GM12864 (cell line): ENCODE data around the gene CDH23.

Experiments
- DNase-seq: peaks from one replicate; pipeline ENCODE4 v3.0.0-alpha.2; 2011; ENCODE audit warnings: low read depth
- H3K4me3 ChIP-seq: 2 replicates; pipeline ENCODE4 v1.5.1; 2011; ENCODE audit warnings: mild to moderate bottlenecking, low read depth, low read length, control low read depth
- CTCF ChIP-seq: IDR thresholded peaks from 2 replicates; pipeline ENCODE4 v1.5.1; 2011; ENCODE audit warnings: low read depth, mild to moderate bottlenecking, moderate library complexity, low read length, control low read depth, inconsistent platforms; ENCODE audit errors: missing control alignments

The CDH23 gene

GRCh38 chr10:71382028-71382427, 14.7 kb upstream of the CDH23 start:
- no peak for DNase-seq
- H3K4me3 ChIP-seq: no peak overlapping the region
- no peak for TF ChIP-seq CTCF

- no peak for DNase-seq
- H3K4me3 ChIP-seq: no peak overlapping the region
- TF ChIP-seq CTCF: no peak
Observed at GRCh38 chr10:71382757-71383156, 14.0 kb upstream of the CDH23 start.

- no peak for DNase-seq
- peak; percentile 96 for TF ChIP-seq CTCF
- H3K4me3 ChIP-seq: no peak overlapping the region
Observed at GRCh38 chr10:71383972-71384687, 12.6 kb upstream of the CDH23 start.

- H3K4me3 ChIP-seq: no peak overlapping the region
- DNase-seq: no peak
- TF ChIP-seq CTCF: no peak
Observed at GRCh38 chr10:71388171-71388570, 8.5 kb upstream of the CDH23 start.

GRCh38 chr10:71388583-71389310, 8.0 kb upstream of the CDH23 start:
- TF ChIP-seq CTCF: no peak
- no peak for DNase-seq
- no peak overlapping the region for H3K4me3 ChIP-seq

- no peak for DNase-seq
- TF ChIP-seq CTCF: no peak
- no peak overlapping the region for H3K4me3 ChIP-seq
Observed at GRCh38 chr10:71389768-71390460, 6.8 kb upstream of the CDH23 start.

GRCh38 chr10:71390461-71390835, 6.3 kb upstream of the CDH23 start:
- TF ChIP-seq CTCF: no peak
- no peak for DNase-seq
- H3K4me3 ChIP-seq: no peak overlapping the region
